DND-41 (cell line): ENCODE data around the gene MAP4K3.

Source experiments
- CTCF ChIP-seq: IDR thresholded peaks from 2 replicates; pipeline ENCODE4 v1.5.1; 2012; ENCODE audit warnings: borderline replicate concordance, low read length, moderate library complexity, mild to moderate bottlenecking; ENCODE audit not compliant: poor library complexity, severe bottlenecking; ENCODE audit errors: extremely low read depth
- EZH2 ChIP-seq: IDR thresholded peaks from 3 replicates; pipeline ENCODE4 v1.6.1; 2012; ENCODE audit warnings: borderline replicate concordance, low read depth, mild to moderate bottlenecking, moderate library complexity, low read length, inconsistent platforms; ENCODE audit not compliant: severe bottlenecking

- no peak for TF ChIP-seq CTCF
- TF ChIP-seq EZH2, result no peak
These were observed 153.5 kb downstream of the MAP4K3 start for GRCh38 chr2:39283561-39283960.
